IMR-90 (cell line): ENCODE data around the gene GSTP1. TPM values are rescaled to one million over a fixed set of nuclear protein-coding genes. Genes with fewer than 3 reads are reported as not detected.

ENCODE experiments used
- ATAC-seq: fragments of 200-7000 bp; cut with Tn5 transposase; 2 replicates; pipeline ENCODE4 v1.9.1; 2020; ENCODE audit warnings: low read depth, mild to moderate bottlenecking, moderate library complexity
- BruUV-seq: library from RNA; stranded (reverse); fragments of 400-500 nt; replicated peaks from 2 replicates; lab custom pipeline; 2021; lab: Mats Ljungman, UMichigan
- CTCF ChIA-PET: fragments of 300-600 bp; formaldehyde crosslinking; extraction: SDS; loops from one replicate; lab custom pipeline; 2021; ENCODE audit warnings: antibody characterized with exemption; lab: Yijun Ruan, JAX
- POLR2A ChIA-PET: fragments of 300-600 bp; sonication (Branson Sonifier 250); formaldehyde crosslinking; loops from one replicate; lab custom pipeline; 2022; ENCODE audit warnings: antibody characterized with exemption; ENCODE audit not compliant: unreplicated experiment; lab: Charles Lee
- DNase-seq: peaks from one replicate; pipeline ENCODE4 v3.0.0; 2013
- H2AFZ ChIP-seq: replicated peaks from 2 replicates; pipeline ENCODE3; 2013; ENCODE audit warnings: low read length, mild to moderate bottlenecking; ENCODE audit not compliant: poor library complexity
- H2AK5ac ChIP-seq: 2 replicates; pipeline ENCODE4 v1.6.1; 2013; ENCODE audit warnings: low read depth, low read length, inconsistent platforms
- H2AK9ac ChIP-seq: replicated peaks from 2 replicates; pipeline ENCODE3; 2013; ENCODE audit warnings: mild to moderate bottlenecking, low read depth, low read length, moderate library complexity; ENCODE audit not compliant: poor library complexity
- H2BK120ac ChIP-seq: 2 replicates; pipeline ENCODE4 v1.6.1; 2013; ENCODE audit warnings: low read depth, low read length, inconsistent platforms
- H2BK15ac ChIP-seq: 3 replicates; pipeline ENCODE4 v1.6.1; 2013; ENCODE audit warnings: low read depth, low read length, inconsistent platforms
- H2BK20ac ChIP-seq: 2 replicates; pipeline ENCODE4 v1.6.1; 2013; ENCODE audit warnings: low read depth, mild to moderate bottlenecking, inconsistent platforms, low read length, moderate library complexity
- H2BK5ac ChIP-seq: 2 replicates; pipeline ENCODE4 v1.6.1; 2013; ENCODE audit warnings: mild to moderate bottlenecking, low read depth, low read length, inconsistent platforms; ENCODE audit not compliant: poor library complexity, severe bottlenecking
- H3K14ac ChIP-seq: replicated peaks from 2 replicates; pipeline ENCODE4 v1.6.1; 2013; ENCODE audit warnings: low read depth, low read length, inconsistent platforms
- H3K18ac ChIP-seq: 2 replicates; pipeline ENCODE4 v1.6.1; 2013; ENCODE audit warnings: low read depth, low read length, control low read depth
- H3K23ac ChIP-seq: 2 replicates; pipeline ENCODE4 v1.6.1; 2013; ENCODE audit warnings: low read depth, low read length, inconsistent platforms
- H3K27ac ChIP-seq: 2 replicates; pipeline ENCODE4 v1.5.1; 2013; ENCODE audit warnings: mild to moderate bottlenecking, control low read depth, low read length; ENCODE audit not compliant: insufficient read depth
- H3K27me3 ChIP-seq: 2 replicates; pipeline ENCODE4 v1.6.1; 2013; ENCODE audit warnings: low read length; ENCODE audit not compliant: control insufficient read depth, insufficient read depth
- H3K36me3 ChIP-seq: 2 replicates; pipeline ENCODE4 v1.6.1; 2013; ENCODE audit warnings: low read length, mixed read lengths; ENCODE audit not compliant: control insufficient read depth, insufficient read depth
- H3K4ac ChIP-seq: 2 replicates; pipeline ENCODE4 v1.6.1; 2013; ENCODE audit warnings: low read depth, low read length, inconsistent platforms
- H3K4me1 ChIP-seq: 2 replicates; pipeline ENCODE4 v1.6.1; 2013; ENCODE audit warnings: low read length, mixed read lengths; ENCODE audit not compliant: control insufficient read depth, insufficient read depth
- H3K4me2 ChIP-seq: 2 replicates; pipeline ENCODE4 v1.6.1; 2013; ENCODE audit warnings: low read depth, mild to moderate bottlenecking, control low read depth, low read length, moderate library complexity
- H3K4me3 ChIP-seq: 2 replicates; pipeline ENCODE4 v1.5.1; 2013; ENCODE audit warnings: low read depth, mild to moderate bottlenecking, control low read depth, low read length, moderate library complexity; ENCODE audit not compliant: insufficient read depth
- H3K56ac ChIP-seq: 2 replicates; pipeline ENCODE4 v1.6.1; 2013; ENCODE audit warnings: low read length, inconsistent platforms; ENCODE audit not compliant: insufficient read depth; ENCODE audit errors: extremely low read depth
- H3K79me1 ChIP-seq, 2 experiments: 2 replicates each; pipeline ENCODE4 v1.6.1; 2013; ENCODE audit warnings: low read length in 2 of 2, inconsistent platforms in 1 of 2, low read depth in 1 of 2
- H3K9ac ChIP-seq: 2 replicates; pipeline ENCODE4 v1.6.1; 2013; ENCODE audit warnings: low read depth, low read length, control low read depth
- H3K9me1 ChIP-seq: 2 replicates; pipeline ENCODE4 v1.6.1; 2013; ENCODE audit warnings: low read length, inconsistent platforms; ENCODE audit not compliant: insufficient read depth
- H3K9me3 ChIP-seq: 2 replicates; pipeline ENCODE4 v1.6.1; 2013; ENCODE audit warnings: low read length; ENCODE audit not compliant: control insufficient read depth, insufficient read depth
- H4K20me1 ChIP-seq: 2 replicates; pipeline ENCODE4 v1.6.1; 2013; ENCODE audit warnings: low read length, inconsistent platforms; ENCODE audit not compliant: insufficient read depth
- H4K5ac ChIP-seq: 2 replicates; pipeline ENCODE4 v1.6.1; 2013; ENCODE audit warnings: mild to moderate bottlenecking, low read depth, low read length, control low read depth
- H4K8ac ChIP-seq, 2 experiments: 2 replicates each; pipeline ENCODE4 v1.6.1; 2013; ENCODE audit warnings: low read depth in 2 of 2, low read length in 2 of 2, control low read depth in 1 of 2, inconsistent platforms in 1 of 2
- H4K91ac ChIP-seq: 2 replicates; pipeline ENCODE4 v1.6.1; 2013; ENCODE audit warnings: low read depth, low read length, inconsistent platforms; ENCODE audit not compliant: insufficient read depth
- BHLHE40 ChIP-seq: fragments of 150-350 bp; IDR thresholded peaks from 2 replicates; pipeline ENCODE4 v1.6.1; 2016; ENCODE audit warnings: mild to moderate bottlenecking, low read depth, low read length
- CEBPB ChIP-seq: IDR thresholded peaks from 2 replicates; pipeline ENCODE4 v1.6.1; 2012; ENCODE audit warnings: low read depth, low read length, improper control_type of control experiment
- CTCF ChIP-seq: conservative IDR thresholded peaks from 2 replicates; pipeline ENCODE4 v1.5.1; 2012; ENCODE audit warnings: mild to moderate bottlenecking, low read depth, low read length, improper control_type of control experiment
- ELK1 ChIP-seq: fragments of 150-350 bp; IDR thresholded peaks from 2 replicates; pipeline ENCODE4 v1.6.1; 2016; ENCODE audit warnings: low read depth, mild to moderate bottlenecking, low read length, moderate library complexity, borderline replicate concordance
- FOS ChIP-seq: fragments of 150-350 bp; IDR thresholded peaks from 2 replicates; pipeline ENCODE4 v1.6.1; 2016; ENCODE audit warnings: low read depth, low read length
- MAZ ChIP-seq: IDR thresholded peaks from 2 replicates; pipeline ENCODE4 v1.6.1; 2012; ENCODE audit warnings: low read depth, mild to moderate bottlenecking, low read length, improper control_type of control experiment, moderate library complexity, borderline replicate concordance
- POLR2A ChIP-seq: IDR thresholded peaks from 2 replicates; pipeline ENCODE4 v1.6.1; 2012; ENCODE audit warnings: mild to moderate bottlenecking, low read depth, low read length
- RAD21 ChIP-seq: IDR thresholded peaks from 2 replicates; pipeline ENCODE4 v1.6.1; 2012; ENCODE audit warnings: low read length, improper control_type of control experiment
- USF2 ChIP-seq: fragments of 150-350 bp; IDR thresholded peaks from 2 replicates; pipeline ENCODE4 v1.6.1; 2017; ENCODE audit warnings: mild to moderate bottlenecking, antibody characterized with exemption, low read length, low read depth
- WGBS, 2 experiments: methylation state at CpG; one replicate each; pipeline versions ENCODE4 v1.1.5 to v1.1.7; 2013; ENCODE audit warnings: missing lambda C conversion rate in 2 of 2; ENCODE audit not compliant: insufficient read length in 1 of 2; ENCODE audit errors: extremely low coverage in 2 of 2; 5-methylcytosine and 5-hydroxymethylcytosine counted together
- dilution Hi-C: fragments of 300-500 bp; cut with HindIII; formaldehyde crosslinking; loops from one replicate; pipeline ENCODE4 v1.14.3; 2018; ENCODE audit warnings: low sequenced_read_pairs; ENCODE audit not compliant: unreplicated experiment
- in situ Hi-C: fragments of 300-500 bp; cut with MboI; formaldehyde crosslinking; loops from 3 replicates; pipeline ENCODE4 v1.14.3; 2019; ENCODE audit warnings: low sequenced_read_pairs, inconsistent platforms, mixed read lengths
- intact Hi-C: fragments of 100-400 bp; cut with micrococcal nuclease; formaldehyde crosslinking; loops from 2 replicates; pipeline ENCODE4 v1.10.0; 2022
- polyA plus RNA-seq, 3 experiments: library from polyadenylated mRNA; depleted of rRNA; stranded (reverse); fragments of >200 nt; gene quantifications; 2 replicates each; pipeline ENCODE4 v1.2.3, GENCODE V29; 2012; ENCODE audit warnings: low replicate concordance in 1 of 3
- total RNA-seq: library from RNA; depleted of rRNA; stranded (reverse); fragments of >200 nt; gene quantifications from 2 replicates; pipeline ENCODE4 v1.2.3, GENCODE V29; 2012

The GSTP1 gene
- total and polyA plus RNA-seq, 2 of the 4 experiments (the other 2 are of a cell fraction): 947 to 1,539 TPM

- Histone ChIP-seq H3K27me3 (peaks cover 22% of the 10 kb centered on the region), H4K8ac (no peak overlapping the region), H3K27ac (no peak overlapping the region), H4K5ac (no peak overlapping the region), H3K23ac (no peak overlapping the region), H2BK15ac (no peak overlapping the region), H2AK5ac (no peak overlapping the region), H3K9me3 (no peaks in the 10 kb centered on the region), H3K4me1 (no peaks in the 10 kb centered on the region), H3K9ac (no peak overlapping the region), H3K79me1 (no peaks in the 10 kb centered on the region), H3K4ac (no peak overlapping the region), H3K56ac (no peak overlapping the region), H4K91ac (no peak overlapping the region), H2BK5ac (no peak overlapping the region), H3K4me2 (no peak overlapping the region), H2AK9ac (no peak overlapping the region), H4K20me1 (no peaks in the 10 kb centered on the region), H2BK120ac (no peak overlapping the region), H3K4me3 (no peak overlapping the region), H3K36me3 (no peaks in the 10 kb centered on the region), H2BK20ac (no peak overlapping the region), H2AFZ (no peak overlapping the region), H3K14ac (no peak overlapping the region), H3K18ac (no peak overlapping the region), H3K9me1 (no peaks in the 10 kb centered on the region)
- BruUV-seq: no TSS peak
- intact Hi-C loops (no loop called here), in situ Hi-C loops (no loop called here), dilution Hi-C loops (no loop called here)
- TF ChIP-seq CTCF (no peak), CEBPB (no peak), POLR2A (no peak), MAZ (no peak), BHLHE40 (no peak), ELK1 (no peak), RAD21 (no peak), USF2 (no peak), FOS (no peak)
- WGBS, 2 experiments: 100% methylated on average over 1 of the region's 6 CpGs; no CpG with 5 or more reads in 1 of the 2 experiments
- ATAC-seq: no peak
- ChIA-PET CTCF (interaction anchor here (1.0 kb wide), 1 partner anchor 13 kb away, joined by 3 read pairs; no protein-coding TSS in a partner anchor), POLR2A (no interaction called here)
- no peak for DNase-seq
These were observed 42.4 kb upstream of the GSTP1 start for GRCh38 chr11:67541198-67541597.
